Stimulated activated CD4-positive, alpha-beta T cell treated with anti-CD3 and anti-CD28 coated beads, Interleukin-1b, Interleukin-23, amount 100 ng/mL, for 4 hours (primary cell): Measurements from ENCODE around the gene LDLRAD4.
A peak's percentile ranks its signal among the peaks of the same experiment; 100 is the strongest.
"Not testable (repeated sequence)": the region's sequence is repeated elsewhere in the genome, so short reads cannot be mapped to it uniquely, and the experiment has no call there.

Source experiments
- DNase-seq, 2 donors: peaks; one replicate each; pipeline ENCODE4 v3.0.0-alpha.2; 2020; ENCODE audit warnings: low read depth in 2 of 2

Gene LDLRAD4

GRCh38 chr18:13587001-13587400 lies 368.4 kb downstream of the LDLRAD4 start:
- DNase-seq: no peak

GRCh38 chr18:13587477-13587876 lies 368.9 kb downstream of the LDLRAD4 start:
- DNase-seq: no peak

- no peak for DNase-seq
These were observed 369.4 kb downstream of the LDLRAD4 start for GRCh38 chr18:13587937-13588336.

DNA sequence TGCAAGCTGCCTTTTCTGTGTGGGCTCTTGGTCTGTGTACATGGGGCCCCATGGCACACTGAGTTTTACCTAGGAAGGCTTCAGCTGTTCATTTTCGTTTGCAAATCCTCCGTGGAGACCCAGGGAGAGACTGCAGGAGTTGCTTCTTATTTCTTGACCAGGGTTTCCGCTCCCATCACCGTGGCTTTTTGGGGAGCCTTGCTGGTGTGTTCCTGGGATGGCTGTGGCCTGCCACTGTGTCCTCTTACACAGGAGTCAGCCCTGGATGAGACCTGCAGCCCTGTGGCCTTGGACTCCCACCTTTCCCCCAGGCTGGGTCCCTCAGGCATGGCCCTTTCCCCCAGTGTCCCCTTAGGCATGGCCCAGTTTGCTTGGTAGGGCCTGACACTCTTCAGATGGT lies 370.8 kb downstream of the LDLRAD4 start:
- no peak for DNase-seq

DNA sequence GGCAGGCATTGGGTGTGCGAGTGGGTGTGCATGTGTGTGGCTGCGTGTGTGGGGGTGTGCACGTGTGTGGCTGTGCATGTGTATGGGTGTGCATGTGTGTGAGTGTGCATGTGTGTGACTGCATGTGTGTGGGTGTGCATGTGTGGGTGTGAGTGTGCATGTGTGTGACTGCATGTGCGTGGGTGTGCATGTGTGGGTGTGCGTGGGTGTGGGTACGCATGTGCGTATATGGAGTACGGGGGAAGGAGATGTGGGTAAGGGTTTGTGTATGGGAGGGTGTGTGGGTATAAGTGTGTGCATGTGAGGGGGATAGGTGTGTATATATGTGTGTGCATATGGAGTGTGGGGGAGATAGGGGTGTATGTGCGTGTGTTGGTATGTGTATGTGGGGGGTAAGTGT lies 371.4 kb downstream of the LDLRAD4 start:
- DNase-seq: no peak

- no peak for DNase-seq
These were observed 373.7 kb downstream of the LDLRAD4 start for GRCh38 chr18:13592246-13592645.

DNA sequence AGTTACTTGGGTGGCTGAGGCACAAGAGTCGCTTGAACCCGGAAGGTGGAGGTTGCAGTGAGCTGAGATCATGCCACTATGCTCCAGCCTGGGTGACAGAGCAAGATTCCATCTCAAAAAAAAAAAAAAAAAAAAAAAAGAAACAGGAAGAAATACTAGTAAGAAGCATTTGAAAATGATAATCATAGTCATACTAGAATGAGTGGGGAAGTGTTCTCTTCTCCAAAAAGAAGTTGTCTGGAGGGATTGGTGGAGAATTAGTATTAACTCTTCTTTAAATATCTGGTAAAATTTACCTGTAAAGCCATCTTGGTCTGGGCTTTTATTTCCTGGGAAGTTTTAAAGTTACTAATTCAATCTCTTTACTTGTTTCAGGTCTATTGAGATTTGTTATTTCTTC lies 376.0 kb downstream of the LDLRAD4 start:
- no peak for DNase-seq

GRCh38 chr18:13597068-13597467 lies 378.5 kb downstream of the LDLRAD4 start:
- DNase-seq: no peak

- no peak for DNase-seq
These were observed 380.0 kb downstream of the LDLRAD4 start for GRCh38 chr18:13598591-13598990.

DNA sequence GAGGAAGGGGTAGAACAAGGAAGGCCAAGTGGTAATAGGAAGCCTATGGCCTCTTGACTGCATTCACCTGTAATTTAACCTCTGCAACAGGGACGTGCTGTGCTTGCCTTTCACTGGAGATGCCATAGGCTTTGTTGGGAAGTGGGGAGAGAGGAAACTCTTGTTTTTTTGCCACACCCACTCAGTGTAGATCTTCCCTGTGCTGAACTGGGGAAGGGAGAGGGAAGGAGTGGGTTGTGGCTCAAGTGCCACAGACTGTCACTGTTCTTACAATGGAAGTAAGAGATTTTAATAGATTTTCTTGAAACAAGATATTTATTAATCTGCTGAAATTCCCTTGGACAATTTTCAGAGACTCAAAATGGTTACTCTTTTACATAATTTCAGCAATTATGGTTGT lies 380.5 kb downstream of the LDLRAD4 start:
- no peak for DNase-seq

DNA sequence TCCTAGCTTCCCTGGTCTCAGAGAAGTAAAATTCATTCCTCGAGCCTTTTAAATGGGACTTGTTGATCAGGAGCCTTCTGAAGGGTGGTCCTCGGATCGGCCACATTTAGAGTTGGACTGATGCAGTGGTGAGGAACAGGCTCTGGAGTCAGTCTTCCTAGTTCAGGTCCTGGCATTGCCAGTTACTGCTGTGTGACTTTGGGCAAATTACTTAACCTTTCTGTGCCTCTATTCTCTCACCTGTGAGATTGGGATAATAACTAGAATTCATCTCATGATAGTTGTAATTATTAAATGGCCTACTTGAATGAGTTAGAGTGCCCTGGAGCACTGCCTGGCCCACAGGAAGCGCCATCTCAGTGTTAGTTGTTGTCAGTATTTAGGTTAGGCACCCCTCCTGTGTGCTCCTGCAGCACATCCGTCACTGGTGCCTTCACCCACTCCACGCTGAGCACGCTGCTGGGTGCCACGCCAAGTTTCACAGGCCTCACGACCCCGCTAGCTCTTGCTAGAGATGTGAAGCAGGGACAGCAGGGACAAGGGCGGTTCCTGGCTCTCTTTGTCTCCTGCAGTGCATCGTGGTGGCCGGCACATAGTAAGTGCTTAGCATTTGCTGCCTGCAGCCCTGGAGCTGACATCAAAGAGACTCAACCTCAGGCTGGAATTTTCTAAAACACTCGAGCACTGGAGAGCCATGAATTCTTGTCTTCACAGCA lies 384.9 kb downstream of the LDLRAD4 start:
- DNase-seq: no peak

DNA sequence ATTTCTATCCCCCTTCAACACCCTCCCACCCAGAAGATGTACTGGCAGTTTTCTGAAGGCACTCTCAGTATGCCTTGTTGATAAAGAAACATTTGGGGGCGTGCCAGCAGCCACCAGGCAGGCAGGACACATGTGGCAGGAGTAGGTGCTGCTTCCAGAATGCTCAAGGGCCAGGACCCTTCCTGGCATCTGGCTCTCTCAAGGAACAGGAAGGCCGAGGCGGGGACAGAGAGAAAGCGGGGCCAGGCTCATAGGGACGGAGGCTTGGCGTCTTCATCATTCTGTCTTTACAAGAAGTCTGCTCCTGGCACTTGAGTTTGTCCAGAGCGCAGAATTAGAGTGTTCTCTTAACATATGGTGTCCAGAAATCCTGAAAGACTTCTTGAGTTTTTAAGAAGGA lies 386.2 kb downstream of the LDLRAD4 start:
- DNase-seq: no peak

DNA sequence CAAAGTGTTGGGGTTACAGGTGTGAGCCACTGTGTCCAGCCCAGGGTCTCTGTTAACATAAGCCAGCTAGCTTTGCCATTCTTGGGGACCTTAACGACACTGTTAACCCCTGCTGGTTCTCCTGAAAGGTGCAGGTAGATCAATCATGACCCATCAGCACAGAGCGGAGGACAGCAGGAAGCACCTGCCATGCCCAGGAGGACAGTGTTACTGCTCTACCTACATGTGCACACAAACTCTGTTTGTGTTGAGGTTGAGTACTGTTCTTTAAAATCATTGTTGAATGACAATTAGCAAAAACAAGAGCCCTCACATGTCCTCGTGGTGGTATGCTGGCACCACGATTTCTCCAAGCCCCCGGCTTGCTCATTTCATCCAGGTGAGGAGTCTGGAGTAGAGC lies 386.9 kb downstream of the LDLRAD4 start:
- no peak for DNase-seq

GRCh38 chr18:13605901-13606300 lies 387.3 kb downstream of the LDLRAD4 start:
- DNase-seq: no peak

GRCh38 chr18:13606604-13607254 lies 388.2 kb downstream of the LDLRAD4 start:
- no peak for DNase-seq

DNA sequence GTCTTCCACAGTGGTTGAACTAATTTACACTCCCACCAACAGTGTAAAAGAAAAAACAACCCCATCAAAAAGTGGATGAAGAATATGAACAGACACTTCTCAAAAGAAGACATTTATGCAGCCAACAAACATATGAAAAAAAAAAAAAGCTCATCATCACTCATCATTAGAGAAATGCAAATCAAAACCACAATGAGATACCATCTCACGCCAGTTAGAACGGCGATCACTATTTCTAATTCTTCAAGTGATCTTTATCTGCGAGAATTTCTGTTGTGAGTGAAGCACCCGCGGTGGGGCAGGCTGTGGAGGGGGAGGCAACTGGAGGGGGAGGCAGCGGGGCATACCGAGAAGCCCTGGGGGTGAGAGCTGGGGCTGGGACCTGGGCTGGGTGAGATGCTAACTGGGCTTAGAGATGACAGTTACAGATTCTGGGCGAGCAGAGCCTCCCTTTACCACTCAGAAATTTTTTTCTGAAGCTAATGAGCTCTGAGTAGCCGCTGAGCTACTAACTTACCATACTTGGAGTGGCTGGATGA lies 389.5 kb downstream of the LDLRAD4 start:
- not testable (repeated sequence) for DNase-seq

DNA sequence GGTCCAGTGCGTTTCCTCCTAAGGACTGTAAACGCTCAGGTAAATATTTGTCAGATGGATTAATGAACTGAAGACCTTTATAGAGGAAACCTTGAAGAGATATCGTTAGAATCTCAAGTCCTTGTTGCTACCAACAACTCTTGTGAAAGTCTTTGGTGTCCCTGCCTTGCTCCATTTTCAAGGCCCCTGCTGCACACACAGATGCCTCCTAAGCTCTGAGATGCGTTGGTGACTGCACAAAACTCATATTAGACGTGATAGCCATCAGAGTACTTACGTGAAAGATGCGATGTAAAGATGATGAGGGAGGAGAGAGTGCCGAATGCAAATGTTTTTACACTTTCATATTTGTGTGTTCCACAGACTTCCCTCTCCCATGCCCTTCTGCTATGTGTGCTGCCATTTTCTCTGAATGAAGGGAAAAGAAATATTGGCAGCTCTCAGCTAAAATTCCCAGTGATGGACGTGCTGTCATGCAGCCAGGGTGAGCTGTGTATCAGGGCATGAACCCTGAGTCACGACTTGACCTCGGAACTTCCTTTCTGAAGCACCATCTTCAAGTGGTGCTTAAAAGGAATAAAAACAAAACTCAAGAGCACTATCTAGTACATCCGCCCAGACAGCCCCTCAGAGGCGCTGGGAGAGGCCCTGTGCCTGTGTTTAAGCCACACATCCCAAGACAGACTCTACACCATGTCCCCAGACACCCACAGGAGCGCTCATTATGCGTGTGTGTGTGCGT lies 390.4 kb downstream of the LDLRAD4 start:
- DNase-seq: no peak

- no peak for DNase-seq
These were observed 392.1 kb downstream of the LDLRAD4 start for GRCh38 chr18:13610555-13611141.

DNA sequence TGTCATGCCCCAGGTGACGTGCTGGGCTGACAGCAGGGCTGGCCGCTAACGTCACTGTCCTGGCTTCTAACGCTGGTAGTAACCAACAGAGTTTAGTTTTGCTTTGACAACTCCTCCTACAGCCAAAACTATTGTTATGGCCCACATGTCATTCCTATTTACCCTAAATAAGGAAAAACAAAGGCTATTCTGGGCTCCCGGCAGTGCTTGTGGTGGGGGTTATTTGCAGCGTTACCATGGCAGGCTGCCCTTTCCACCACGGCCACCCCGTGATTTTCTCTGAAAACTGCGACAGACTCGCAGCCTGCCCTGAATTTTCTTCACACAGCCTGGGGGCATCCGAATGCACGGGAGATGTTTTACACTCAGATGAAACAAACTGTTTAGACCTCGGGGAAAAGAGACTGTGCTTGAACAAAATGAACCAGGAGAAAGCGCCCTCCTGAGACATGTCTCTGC lies 392.6 kb downstream of the LDLRAD4 start:
- DNase-seq: no peak

DNA sequence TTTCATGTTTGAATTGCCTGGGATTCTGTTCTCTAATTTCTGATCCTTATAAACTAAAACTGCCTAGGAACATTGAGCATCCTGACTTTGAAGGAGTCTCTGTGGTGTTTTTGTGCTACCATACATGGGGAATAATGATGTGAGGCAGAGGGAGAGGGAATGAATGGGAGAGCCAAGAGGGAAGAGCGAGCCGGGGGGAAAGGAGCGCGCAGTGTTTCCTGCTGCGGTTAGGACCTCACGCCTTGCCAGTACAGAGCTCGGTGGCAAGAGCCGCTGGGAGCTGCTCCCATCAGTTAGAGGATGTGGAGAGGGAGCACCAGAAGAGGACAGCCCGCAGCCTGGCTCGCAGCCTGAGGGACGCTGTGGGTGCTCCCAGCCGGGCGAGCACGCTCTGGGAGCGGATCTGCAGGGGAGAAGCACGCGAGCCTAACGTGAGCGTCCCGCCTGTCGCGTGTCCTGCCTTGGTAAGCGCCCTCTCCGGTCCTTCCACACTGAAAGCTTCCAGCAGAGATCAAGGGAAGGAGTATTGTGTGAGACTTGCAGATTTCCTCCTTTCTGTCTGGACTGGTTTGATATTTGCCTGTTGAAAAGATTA lies 393.1 kb downstream of the LDLRAD4 start:
- no peak for DNase-seq

- peak; percentile 37 to 48 for DNase-seq
These were observed 393.8 kb downstream of the LDLRAD4 start for GRCh38 chr18:13612196-13612997.
